ENCODE data around the gene PHETA2. TPM values are rescaled to one million over a fixed set of nuclear protein-coding genes. Genes with fewer than 3 reads are reported as not detected.
"Not testable (repeated sequence)": the region's sequence is repeated elsewhere in the genome, so short reads cannot be mapped to it uniquely, and the experiment has no call there.

The PHETA2 gene
- total RNA-seq, 1 experiment from 2014 or later, result 15.7 TPM

- DNase-seq (ENCODE audit: low read depth), result not testable (repeated sequence)
Observed at GRCh38 chr22:42104332-42104860, 30.3 kb downstream of the PHETA2 start.

- DNase-seq (ENCODE audit: low read depth), result no peak
Observed at GRCh38 chr22:42108848-42109247, 34.8 kb downstream of the PHETA2 start.

- DNase-seq (ENCODE audit: low read depth), result no peak
Observed at GRCh38 chr22:42111798-42112197, 37.8 kb downstream of the PHETA2 start.

DNA sequence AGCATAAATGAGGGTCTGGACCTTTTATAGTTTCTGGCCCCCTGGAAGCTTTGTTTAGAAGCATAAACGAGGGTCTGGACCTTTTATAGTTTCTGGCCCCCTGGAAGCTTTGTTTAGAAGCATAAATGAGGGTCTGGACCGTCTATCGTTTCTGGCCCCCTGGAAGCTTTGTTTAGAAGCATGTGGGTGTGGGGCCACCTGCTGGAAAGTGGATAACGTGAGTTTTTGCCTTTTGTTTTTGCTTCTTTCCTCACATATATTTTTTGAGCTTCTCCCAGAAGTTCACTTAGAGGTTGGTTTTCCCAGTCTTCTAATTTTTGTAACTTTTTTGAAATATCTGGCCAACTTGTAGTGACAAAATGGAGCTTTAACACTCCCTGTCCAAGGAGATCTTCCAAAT lies 38.7 kb downstream of the PHETA2 start:
- not testable (repeated sequence) for DNase-seq (ENCODE audit: low read depth)

GRCh38 chr22:42114721-42115120 lies 40.7 kb downstream of the PHETA2 start:
- DNase-seq (ENCODE audit: low read depth), result no peak

DNA sequence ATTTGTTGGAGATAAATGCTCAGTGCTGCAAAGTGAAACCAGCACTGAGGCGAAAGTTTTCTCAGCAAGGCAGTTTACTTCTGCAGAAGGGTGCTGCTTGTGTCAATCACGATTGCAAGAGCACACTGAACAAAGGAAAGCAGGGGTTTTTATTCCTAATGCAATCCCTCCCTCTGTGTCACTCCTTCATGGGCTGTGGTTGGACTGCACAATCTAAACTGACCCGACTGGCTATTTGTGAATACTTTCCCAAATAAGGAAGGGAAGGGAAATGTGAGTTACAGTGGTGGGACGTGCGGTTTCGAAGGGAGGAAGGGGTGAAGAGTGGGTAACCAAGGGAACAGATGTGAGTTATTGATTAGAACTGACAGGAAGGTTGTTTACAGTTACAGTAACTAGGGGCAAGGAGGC lies 41.4 kb downstream of the PHETA2 start:
- DNase-seq (ENCODE audit: low read depth), result not testable (repeated sequence)

DNA sequence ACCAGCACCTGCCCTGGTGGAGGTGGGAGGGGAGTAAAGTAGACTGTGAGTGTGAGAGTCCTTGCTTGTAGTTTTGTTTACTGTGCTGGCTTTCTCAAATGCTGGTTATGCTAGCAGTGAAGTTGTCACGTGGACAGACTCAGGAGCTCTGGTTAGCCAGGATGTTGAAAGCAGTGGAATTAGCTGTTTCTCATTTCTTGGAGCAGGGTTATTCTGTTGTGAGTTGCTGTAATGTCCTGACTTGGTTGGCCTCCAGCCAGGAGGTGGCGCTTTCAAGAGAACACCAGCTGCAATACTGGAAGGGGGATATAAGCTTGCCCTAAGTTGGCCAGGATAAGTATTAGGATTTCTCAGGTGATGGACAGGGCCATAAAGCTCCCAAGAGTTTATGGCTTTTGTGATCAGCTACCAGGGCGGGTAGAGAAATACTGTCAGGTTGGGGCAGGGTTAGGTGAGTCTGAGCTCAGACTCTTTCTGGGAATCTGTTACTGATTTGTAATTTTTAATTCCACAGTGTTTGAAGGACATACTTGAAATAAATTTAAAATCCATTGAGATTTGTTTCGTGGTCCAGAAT lies 42.9 kb downstream of the PHETA2 start:
- peak; percentile 24 for DNase-seq (ENCODE audit: low read depth)

GRCh38 chr22:42120231-42121021 lies 46.4 kb downstream of the PHETA2 start:
- not testable (repeated sequence) for DNase-seq (ENCODE audit: low read depth)

GRCh38 chr22:42123529-42123928 lies 49.5 kb downstream of the PHETA2 start:
- not testable (repeated sequence) for DNase-seq (ENCODE audit: low read depth)

DNA sequence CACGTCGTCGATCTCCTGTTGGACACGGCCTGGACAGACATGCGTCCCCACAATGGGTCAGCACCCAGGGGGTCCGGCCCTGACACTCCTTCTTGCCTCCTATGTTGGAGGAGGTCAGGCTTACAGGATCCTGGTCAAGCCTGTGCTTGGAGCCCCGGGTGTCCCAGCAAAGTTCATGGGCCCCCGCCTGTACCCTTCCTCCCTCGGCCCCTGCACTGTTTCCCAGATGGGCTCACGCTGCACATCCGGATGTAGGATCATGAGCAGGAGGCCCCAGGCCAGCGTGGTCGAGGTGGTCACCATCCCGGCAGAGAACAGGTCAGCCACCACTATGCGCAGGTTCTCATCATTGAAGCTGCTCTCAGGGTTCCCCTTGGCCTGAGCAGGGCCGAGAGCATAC lies 53.6 kb downstream of the PHETA2 start:
- DNase-seq (ENCODE audit: low read depth), result no peak

DNA sequence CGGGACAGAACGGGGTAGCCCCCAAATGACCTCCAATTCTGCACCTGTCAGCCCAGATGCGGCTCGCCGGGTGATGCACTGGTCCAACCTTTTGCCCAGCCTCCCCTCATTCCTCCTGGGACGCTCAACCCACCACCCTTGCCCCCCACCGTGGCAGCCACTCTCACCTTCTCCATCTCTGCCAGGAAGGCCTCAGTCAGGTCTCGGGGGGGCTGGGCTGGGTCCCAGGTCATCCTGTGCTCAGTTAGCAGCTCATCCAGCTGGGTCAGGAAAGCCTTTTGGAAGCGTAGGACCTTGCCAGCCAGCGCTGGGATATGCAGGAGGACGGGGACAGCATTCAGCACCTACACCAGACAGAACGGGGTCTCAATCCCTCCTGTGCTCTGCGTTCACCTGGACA lies 54.0 kb downstream of the PHETA2 start:
- DNase-seq (ENCODE audit: low read depth), result not testable (repeated sequence)

Other genes starting within 250 kb of the PHETA2 start
- 37.9 and 42.1 TPM in 2 replicates for gene SREBF2, start 241.1 kb upstream of the PHETA2 start, total RNA-seq (2014; rRNA removed)
- not detected in 2 replicates for gene SHISA8, start 159.2 kb upstream of the PHETA2 start, total RNA-seq (2014; rRNA removed)
- gene TNFRSF13C, start 147.4 kb upstream of the PHETA2 start, total RNA-seq (2014; rRNA removed), result 0.17 TPM in 1 of 2 replicates, not detected in the other
- 47.1 and 56.0 TPM in 2 replicates for gene CENPM, start 127.1 kb upstream of the PHETA2 start, total RNA-seq (2014; rRNA removed)
- not detected in 2 replicates for gene SEPTIN3, start 104.8 kb upstream of the PHETA2 start, total RNA-seq (2014; rRNA removed)
- not detected in 2 replicates for gene WBP2NL, start 75.5 kb upstream of the PHETA2 start, total RNA-seq (2014; rRNA removed)
- 34.5 and 36.2 TPM in 2 replicates for gene NAGA, start 3.4 kb upstream of the PHETA2 start, total RNA-seq (2014; rRNA removed)
- gene SMDT1, start 5.5 kb downstream of the PHETA2 start, total RNA-seq (2014; rRNA removed), result 2.6 and 6.6 TPM in 2 replicates
- gene NDUFA6, start 16.5 kb downstream of the PHETA2 start, total RNA-seq (2014; rRNA removed), result 81.9 and 90.6 TPM in 2 replicates
- gene CYP2D6, start 56.6 kb downstream of the PHETA2 start, total RNA-seq (2014; rRNA removed), result 0.17 TPM in 1 of 2 replicates, not detected in the other
- 17.6 and 18.1 TPM in 2 replicates for gene TCF20, start 196.4 kb downstream of the PHETA2 start, total RNA-seq (2014; rRNA removed)

Measured in LHCN-M2 (cell line).